ENCODE results near the gene FHOD3.

The FHOD3 gene

GRCh38 chr18:36676629-36677028 lies 379.1 kb downstream of the FHOD3 start:
- Histone ChIP-seq H3K4me3 (replicated peaks; ENCODE audit: insufficient read depth, low read length) (no peak overlapping the region), H3K27ac (replicated peaks) (no peak overlapping the region), H3K27me3 (ENCODE audit: insufficient read depth, poor library complexity, severe bottlenecking) (peaks cover 3% of the 10 kb centered on the region)
- DNase-seq (ENCODE audit: low read depth in 1 of 2, low spot score in 1 of 2), result no peak
- no peak for TF ChIP-seq POLR2AphosphoS5 (IDR thresholded peaks at IDR 0.05; ENCODE audit: low read depth)
- TF ChIP-seq SPI1 (IDR thresholded peaks at IDR 0.05; ENCODE audit: borderline replicate concordance, low read depth), result no peak
- TF ChIP-seq REST (IDR thresholded peaks at IDR 0.05; ENCODE audit: insufficient replicate concordance, low read depth), result no peak
- TF ChIP-seq GABPA (IDR thresholded peaks at IDR 0.05; ENCODE audit: low read depth), result no peak
- TF ChIP-seq, protein P1, sequence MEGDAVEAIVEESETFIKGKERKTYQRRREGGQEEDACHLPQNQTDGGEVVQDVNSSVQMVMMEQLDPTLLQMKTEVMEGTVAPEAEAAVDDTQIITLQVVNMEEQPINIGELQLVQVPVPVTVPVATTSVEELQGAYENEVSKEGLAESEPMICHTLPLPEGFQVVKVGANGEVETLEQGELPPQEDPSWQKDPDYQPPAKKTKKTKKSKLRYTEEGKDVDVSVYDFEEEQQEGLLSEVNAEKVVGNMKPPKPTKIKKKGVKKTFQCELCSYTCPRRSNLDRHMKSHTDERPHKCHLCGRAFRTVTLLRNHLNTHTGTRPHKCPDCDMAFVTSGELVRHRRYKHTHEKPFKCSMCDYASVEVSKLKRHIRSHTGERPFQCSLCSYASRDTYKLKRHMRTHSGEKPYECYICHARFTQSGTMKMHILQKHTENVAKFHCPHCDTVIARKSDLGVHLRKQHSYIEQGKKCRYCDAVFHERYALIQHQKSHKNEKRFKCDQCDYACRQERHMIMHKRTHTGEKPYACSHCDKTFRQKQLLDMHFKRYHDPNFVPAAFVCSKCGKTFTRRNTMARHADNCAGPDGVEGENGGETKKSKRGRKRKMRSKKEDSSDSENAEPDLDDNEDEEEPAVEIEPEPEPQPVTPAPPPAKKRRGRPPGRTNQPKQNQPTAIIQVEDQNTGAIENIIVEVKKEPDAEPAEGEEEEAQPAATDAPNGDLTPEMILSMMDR (IDR thresholded peaks at IDR 0.05; ENCODE audit: insufficient read depth, low read length), result no peak

GRCh38 chr18:36680042-36680441 lies 382.5 kb downstream of the FHOD3 start:
- H3K27me3 ChIP-seq (ENCODE audit: insufficient read depth, poor library complexity, severe bottlenecking), result peaks cover 3% of the 10 kb centered on the region
- no peak overlapping the region for H3K4me3 ChIP-seq (replicated peaks; ENCODE audit: insufficient read depth, low read length)
- TF ChIP-seq REST (IDR thresholded peaks at IDR 0.05; ENCODE audit: insufficient replicate concordance, low read depth) (no peak), SPI1 (IDR thresholded peaks at IDR 0.05; ENCODE audit: borderline replicate concordance, low read depth) (no peak), POLR2AphosphoS5 (IDR thresholded peaks at IDR 0.05; ENCODE audit: low read depth) (no peak), GABPA (IDR thresholded peaks at IDR 0.05; ENCODE audit: low read depth) (no peak)
- TF ChIP-seq, protein P1 (IDR thresholded peaks at IDR 0.05; ENCODE audit: insufficient read depth, low read length), result no peak
- DNase-seq (ENCODE audit: low read depth in 1 of 2, low spot score in 1 of 2), result no peak
- no peak overlapping the region for H3K27ac ChIP-seq (replicated peaks)

DNA sequence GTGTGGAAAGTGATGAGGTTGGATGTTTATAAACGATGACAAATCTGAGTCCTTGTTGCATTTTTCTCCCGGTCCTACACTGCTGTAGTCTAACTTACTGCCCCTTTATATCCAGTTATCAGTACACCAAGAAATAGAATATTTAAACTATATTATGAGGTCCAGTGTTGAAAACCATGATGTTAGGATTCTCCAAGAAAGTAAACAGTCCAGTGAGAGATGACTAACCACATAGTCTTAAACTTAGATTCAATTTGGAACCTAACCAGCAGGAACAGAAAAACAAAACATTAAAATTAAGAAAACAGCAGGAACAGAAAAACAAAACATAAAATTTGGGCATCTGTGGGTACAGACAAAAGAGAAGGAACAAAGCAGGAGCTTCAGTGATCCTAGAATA lies 388.1 kb downstream of the FHOD3 start:
- H3K27me3 ChIP-seq (ENCODE audit: insufficient read depth, poor library complexity, severe bottlenecking), result no peaks in the 10 kb centered on the region

GRCh38 chr18:36688020-36688965 lies 390.8 kb downstream of the FHOD3 start:
- Histone ChIP-seq H3K27me3 (ENCODE audit: insufficient read depth, poor library complexity, severe bottlenecking) (peaks cover 3% of the 10 kb centered on the region), H3K27ac (replicated peaks) (no peak overlapping the region), H3K4me3 (replicated peaks; ENCODE audit: insufficient read depth, low read length) (no peak overlapping the region)
- TF ChIP-seq, protein P1 (IDR thresholded peaks at IDR 0.05; ENCODE audit: insufficient read depth, low read length), result peak; percentile 98
- no peak for TF ChIP-seq POLR2AphosphoS5 (IDR thresholded peaks at IDR 0.05; ENCODE audit: low read depth)
- DNase-seq (ENCODE audit: low read depth in 1 of 2, low spot score in 1 of 2), result peak; percentile 23 to 66

More for the DNA sequence above, 388.1 kb downstream of the FHOD3 start:
- no peak overlapping the region for H3K4me3 ChIP-seq (replicated peaks; ENCODE audit: insufficient read depth, low read length)
- H3K27ac ChIP-seq (replicated peaks), result no peak overlapping the region
- DNase-seq (ENCODE audit: low read depth in 1 of 2, low spot score in 1 of 2), result no peak
- TF ChIP-seq POLR2AphosphoS5 (IDR thresholded peaks at IDR 0.05; ENCODE audit: low read depth), result no peak
